K562 (cell line): ENCODE results near the gene PIEZO2. TPM values are rescaled to one million over a fixed set of nuclear protein-coding genes. Genes with fewer than 3 reads are reported as not detected.

ENCODE experiments used
- ATAC-seq: fragments of 200-7000 bp; cut with Tn5 transposase; 3 replicates; pipeline ENCODE4 v1.9.1; 2020; ENCODE audit warnings: moderate library complexity
- BruUV-seq: library from RNA; stranded (reverse); fragments of 400-500 nt; replicated peaks from 2 replicates; lab custom pipeline; 2021; lab: Mats Ljungman, UMichigan
- CTCF ChIA-PET: fragments of 300-600 bp; formaldehyde crosslinking; extraction: SDS; loops from one replicate; lab custom pipeline; 2021; ENCODE audit warnings: low intra/inter-chr PET ratio; lab: Yijun Ruan, JAX
- POLR2A ChIA-PET: fragments of 300-600, 350-650 bp; sonication (Branson Sonifier 250); formaldehyde crosslinking; extraction: SDS; loops from one replicate; lab custom pipeline; 2021; ENCODE audit warnings: antibody characterized with exemption, inconsistent platforms; lab: Yijun Ruan, JAX
- DNase-seq, 4 experiments: peaks; one replicate each; pipeline versions ENCODE4 v3.0.0 to v3.0.0-alpha.2; 2011 to 2018; ENCODE audit warnings: low spot score in 3 of 4, mixed read lengths in 3 of 4; ENCODE audit errors: extremely low read depth in 1 of 4
- FAIRE-seq: peaks from 2 replicates; lab custom pipeline; 2011; peaks lifted over from hg19 to GRCh38; lab: Jason Lieb, UNC
- H2AFZ ChIP-seq: 2 replicates; pipeline ENCODE4 v1.6.0; 2011; ENCODE audit warnings: low read depth, low read length, control low read depth, inconsistent platforms
- H3K27ac ChIP-seq: fragments of 200-600 bp; 3 replicates; pipeline ENCODE4 v1.8.0; 2011; ENCODE audit warnings: low read depth, mild to moderate bottlenecking, control low read depth, inconsistent platforms, low read length, moderate library complexity, mixed read lengths; ENCODE audit errors: extremely low read depth
- H3K27me3 ChIP-seq, 2 experiments: fragments of 300-600 bp in 1 of 2; 2 replicates in 1 of 2; 3 replicates in 1 of 2; pipeline versions ENCODE4 v1.6.0 to v1.8.0; 2011; ENCODE audit warnings: inconsistent platforms in 2 of 2, low read length in 2 of 2, mild to moderate bottlenecking in 1 of 2, mixed read lengths in 1 of 2, moderate library complexity in 1 of 2; ENCODE audit not compliant: control insufficient read depth in 2 of 2, insufficient read depth in 2 of 2
- H3K36me3 ChIP-seq: fragments of 300-600 bp; 3 replicates; pipeline ENCODE4 v1.8.0; 2011; ENCODE audit warnings: mild to moderate bottlenecking, low read length, inconsistent platforms; ENCODE audit not compliant: control insufficient read depth, insufficient read depth
- H3K4me1 ChIP-seq, 2 experiments: fragments of 200-600 bp in 1 of 2; replicated peaks in 1 of 2; 2 replicates in 1 of 2; 3 replicates in 1 of 2; pipeline versions ENCODE4 v1.5.1 to v1.8.0; 2011; ENCODE audit warnings: inconsistent platforms in 2 of 2, low read length in 2 of 2, mild to moderate bottlenecking in 1 of 2, mixed read lengths in 1 of 2, moderate library complexity in 1 of 2; ENCODE audit not compliant: control insufficient read depth in 2 of 2, insufficient read depth in 2 of 2
- H3K4me2 ChIP-seq: 2 replicates; pipeline ENCODE4 v1.6.1; 2011; ENCODE audit warnings: low read length, control low read depth, inconsistent platforms, mixed read lengths; ENCODE audit not compliant: insufficient read depth
- H3K4me3 ChIP-seq: fragments of 200-600 bp; sonication (generic), shearing (Covaris generic); 2 replicates; pipeline ENCODE4 v1.5.1; 2016; ENCODE audit warnings: control low read depth, inconsistent platforms
- H3K79me2 ChIP-seq: fragments of 200-600 bp; 3 replicates; pipeline ENCODE4 v1.8.0; 2011; ENCODE audit warnings: low read length, inconsistent platforms; ENCODE audit not compliant: control insufficient read depth, insufficient read depth
- H3K9ac ChIP-seq, 2 experiments: 2 replicates each; pipeline versions ENCODE4 v1.6.0 to v1.6.1; 2011; ENCODE audit warnings: low read depth in 2 of 2, low read length in 2 of 2, control low read depth in 1 of 2, inconsistent platforms in 1 of 2, mild to moderate bottlenecking in 1 of 2, mixed read lengths in 1 of 2; ENCODE audit not compliant: insufficient read depth in 1 of 2
- H3K9me1 ChIP-seq: one replicate; pipeline ENCODE4 v1.6.0; 2011; ENCODE audit warnings: inconsistent platforms, mild to moderate bottlenecking, low read length, moderate library complexity; ENCODE audit not compliant: control insufficient read depth, insufficient read depth
- H3K9me3 ChIP-seq: replicated peaks from 2 replicates; pipeline ENCODE4 v1.5.1; 2011; ENCODE audit warnings: low read depth, low read length, inconsistent platforms; ENCODE audit not compliant: control insufficient read depth, insufficient read depth
- H4K20me1 ChIP-seq: replicated peaks from 2 replicates; pipeline ENCODE4 v1.6.1; 2011; ENCODE audit warnings: low read length, inconsistent platforms, mixed read lengths; ENCODE audit not compliant: control insufficient read depth, insufficient read depth
- BRF1 ChIP-seq: IDR thresholded peaks from 3 replicates; pipeline ENCODE4 v1.6.1; 2011; ENCODE audit warnings: borderline replicate concordance, mild to moderate bottlenecking; ENCODE audit not compliant: insufficient read length; ENCODE audit errors: extremely low read depth
- CHCHD3 ChIP-seq: fragments of 250-450 bp; sonication (Bioruptor Pico); IDR thresholded peaks from 2 replicates; pipeline ENCODE4 v2.1.2; 2022; ENCODE audit warnings: mild to moderate bottlenecking
- CLOCK ChIP-seq: fragments of 250-450 bp; sonication (Bioruptor Pico); IDR thresholded peaks from 2 replicates; pipeline ENCODE4 v1.4.0; 2020; ENCODE audit warnings: mild to moderate bottlenecking, moderate library complexity, borderline replicate concordance
- CTBP1 ChIP-seq: fragments of 450-650 bp; IDR thresholded peaks from 2 replicates; pipeline ENCODE4 v1.6.1; 2016; ENCODE audit warnings: borderline replicate concordance
- E2F3 ChIP-seq: fragments of 250-450 bp; sonication (Bioruptor Pico); IDR thresholded peaks from 2 replicates; pipeline ENCODE4 v1.4.0; 2020; ENCODE audit warnings: mild to moderate bottlenecking
- GATA2 ChIP-seq: sonication (generic); formaldehyde crosslinking; IDR thresholded peaks from 2 replicates; pipeline ENCODE4 v1.4.0; 2020; ENCODE audit warnings: mild to moderate bottlenecking, missing genetic modification reagents
- HDAC2 ChIP-seq: fragments of 450-650 bp; IDR thresholded peaks from 2 replicates; pipeline ENCODE4 v1.6.1; 2016; ENCODE audit warnings: mild to moderate bottlenecking
- KLF13 ChIP-seq: fragments of 450-650 bp; IDR thresholded peaks from 2 replicates; pipeline ENCODE4 v1.6.1; 2016; ENCODE audit warnings: missing genetic modification characterization, low read depth, mild to moderate bottlenecking, missing compliant biosample characterization, moderate library complexity, borderline replicate concordance
- MIER1 ChIP-seq: fragments of 450-650 bp; IDR thresholded peaks from 2 replicates; pipeline ENCODE4 v1.6.1; 2016; ENCODE audit warnings: antibody characterized with exemption, mild to moderate bottlenecking, low read depth
- PML ChIP-seq: IDR thresholded peaks from 2 replicates; pipeline ENCODE4 v1.6.1; 2012; ENCODE audit warnings: low read length, inconsistent platforms
- TCFL5 ChIP-seq: fragments of 250-450 bp; sonication (Bioruptor Pico); conservative IDR thresholded peaks from 2 replicates; pipeline ENCODE4 v1.6.1; 2021; ENCODE audit warnings: mild to moderate bottlenecking, moderate library complexity, matching md5 sums
- TFAM ChIP-seq: fragments of 250-450 bp; sonication (Bioruptor Pico); conservative IDR thresholded peaks from 2 replicates; pipeline ENCODE4 v1.5.0; 2021; ENCODE audit warnings: mild to moderate bottlenecking, moderate library complexity
- U2AF1 ChIP-seq: fragments of 200-400 bp; formaldehyde crosslinking; optimal IDR thresholded peaks from 2 replicates; pipeline ENCODE3; 2017; ENCODE audit warnings: mild to moderate bottlenecking, low read depth, low read length, moderate library complexity
- XRCC5 ChIP-seq: fragments of 200-400 bp; formaldehyde crosslinking; IDR thresholded peaks from 2 replicates; pipeline ENCODE4 v1.6.1; 2017; ENCODE audit warnings: low read depth, mild to moderate bottlenecking, low read length
- ZNF165 ChIP-seq: fragments of 250-450 bp; sonication (Bioruptor Pico); IDR thresholded peaks from 2 replicates; pipeline ENCODE4 v1.4.0; 2020; ENCODE audit warnings: borderline replicate concordance
- WGBS: fragments of 100-300 bp; shearing (Covaris generic); methylation state at CpG from one replicate; pipeline ENCODE4 v1.1.6; 2016; ENCODE audit warnings: low coverage, mixed read lengths; ENCODE audit not compliant: insufficient coverage; ENCODE audit errors: missing lambda C conversion rate; 5-methylcytosine and 5-hydroxymethylcytosine counted together
- in situ Hi-C: fragments of 300-500 bp; cut with MboI; formaldehyde crosslinking; loops from 4 replicates; pipeline ENCODE4 v1.15.0; 2018; ENCODE audit warnings: inconsistent platforms, mixed read lengths
- intact Hi-C: fragments of 100-400 bp; cut with micrococcal nuclease; formaldehyde crosslinking; loops from 2 replicates; pipeline ENCODE4 v1.14.2; 2022
- polyA plus RNA-seq, 8 experiments: library from polyadenylated mRNA; depleted of rRNA in 4 of 8; stranded (reverse) in 5 of 8; unstranded in 3 of 8; fragments of >200 nt; fragmentation: Nextera tagmentation in 2 of 8; fragmentation: Illumina TruSeq in 1 of 8; extraction: Ambion mirVana in 2 of 8; extraction: Trizol in 1 of 8; gene quantifications; 2 replicates each; pipeline versions ENCODE4 v1.2.1 to v1.2.3, GENCODE V29; 2011 to 2014; ENCODE audit warnings: inconsistent platforms in 1 of 8, missing spikeins in 1 of 8
- total RNA-seq, 7 experiments: library from RNA; depleted of rRNA in 6 of 7; stranded (reverse); fragments of >200 nt in 6 of 7; fragmentation: Illumina TruSeq in 2 of 7; extraction: Trizol in 2 of 7; gene quantifications; 2 replicates each; pipeline versions ENCODE4 v1.2.1 to v1.2.3, GENCODE V29; 2011 to 2021; ENCODE audit warnings: low replicate concordance in 1 of 7
- TF ChIP-seq, protein P1 (sequence below), 2 experiments: fragments of 200-800 bp in 1 of 2; sonication (Bioruptor generic) in 1 of 2; sonication (generic) in 1 of 2; formaldehyde crosslinking in 1 of 2; IDR thresholded peaks in 1 of 2; conservative IDR thresholded peaks in 1 of 2; 2 replicates each; pipeline versions ENCODE4 v1.5.0 to v1.6.1; 2016 to 2020; ENCODE audit warnings: missing compliant biosample characterization in 1 of 2, missing genetic modification characterization in 1 of 2, missing genetic modification reagents in 1 of 2
- TF ChIP-seq, protein P2 (sequence below): fragments of 250-450 bp; sonication (Bioruptor Pico); IDR thresholded peaks from 2 replicates; pipeline ENCODE4 v1.8.0; 2021; ENCODE audit warnings: borderline replicate concordance, mild to moderate bottlenecking, moderate library complexity; ENCODE audit not compliant: poor library complexity, severe bottlenecking

PIEZO2 gene
- total and polyA plus RNA-seq, 9 of the 15 experiments (the other 6 are each of a cell fraction or from before 2014, with no cell fraction given): 0.54 to 4.1 (median 2.0) TPM

GRCh38 chr18:11150271-11150615 is 874 bp upstream of the PIEZO2 start:
- intact Hi-C loops (loop anchor here (5.0 kb wide), 1 partner anchor 363 kb away; no protein-coding TSS in a partner anchor), in situ Hi-C loops (no loop called here)
- Histone ChIP-seq H3K4me2 (no peak overlapping the region), H4K20me1 (peaks cover 4% of the 10 kb centered on the region; the same call in 1 of the 2 replicates), H3K9me3 (no peaks in the 10 kb centered on the region), H3K9me1 (no peaks in the 10 kb centered on the region), H3K27ac (no peak overlapping the region), H3K4me1 (peaks cover 0 to 4% of the 10 kb centered on the region in 2 experiments; a peak in 1 of 5 replicates), H3K36me3 (no peaks in the 10 kb centered on the region), H3K27me3 (peaks cover 5 to 42% of the 10 kb centered on the region in 2 experiments; a peak in 4 of 5 replicates), H3K4me3 (no peak overlapping the region), H3K9ac (no peak overlapping the region), H2AFZ (no peak overlapping the region), H3K79me2 (no peaks in the 10 kb centered on the region)
- DNase-seq (no peak), ATAC-seq (no peak), FAIRE-seq (no peak)
- 2% methylated on average over 5 of the region's 5 CpGs for WGBS
- POLR2A ChIA-PET: no interaction called here
- CTCF ChIA-PET: no interaction called here
- no TSS peak for BruUV-seq
- TF ChIP-seq CHCHD3 (CRISPR knock-in tag): no peak
- TF ChIP-seq BRF1: no peak
- TF ChIP-seq MIER1: no peak
- TF ChIP-seq TCFL5 (CRISPR knock-in tag): no peak
- TF ChIP-seq TFAM (CRISPR knock-in tag): no peak
- TF ChIP-seq, protein P1, sequence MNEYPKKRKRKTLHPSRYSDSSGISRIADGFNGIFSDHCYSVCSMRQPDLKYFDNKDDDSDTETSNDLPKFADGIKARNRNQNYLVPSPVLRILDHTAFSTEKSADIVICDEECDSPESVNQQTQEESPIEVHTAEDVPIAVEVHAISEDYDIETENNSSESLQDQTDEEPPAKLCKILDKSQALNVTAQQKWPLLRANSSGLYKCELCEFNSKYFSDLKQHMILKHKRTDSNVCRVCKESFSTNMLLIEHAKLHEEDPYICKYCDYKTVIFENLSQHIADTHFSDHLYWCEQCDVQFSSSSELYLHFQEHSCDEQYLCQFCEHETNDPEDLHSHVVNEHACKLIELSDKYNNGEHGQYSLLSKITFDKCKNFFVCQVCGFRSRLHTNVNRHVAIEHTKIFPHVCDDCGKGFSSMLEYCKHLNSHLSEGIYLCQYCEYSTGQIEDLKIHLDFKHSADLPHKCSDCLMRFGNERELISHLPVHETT (CRISPR knock-in tag; conservative IDR thresholded peaks at IDR 0.05 in 1 of 2, IDR thresholded peaks at IDR 0.05 in 1 of 2): no peak
- no peak for TF ChIP-seq U2AF1
- TF ChIP-seq KLF13 (tag): no peak
- TF ChIP-seq, protein P2, sequence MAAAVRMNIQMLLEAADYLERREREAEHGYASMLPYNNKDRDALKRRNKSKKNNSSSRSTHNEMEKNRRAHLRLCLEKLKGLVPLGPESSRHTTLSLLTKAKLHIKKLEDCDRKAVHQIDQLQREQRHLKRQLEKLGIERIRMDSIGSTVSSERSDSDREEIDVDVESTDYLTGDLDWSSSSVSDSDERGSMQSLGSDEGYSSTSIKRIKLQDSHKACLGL (CRISPR knock-in tag): no peak
- TF ChIP-seq XRCC5: no peak
- no peak for TF ChIP-seq ZNF165 (CRISPR knock-in tag)
- no peak for TF ChIP-seq CTBP1
- no peak for TF ChIP-seq CLOCK (CRISPR knock-in tag)
- no peak for TF ChIP-seq E2F3 (CRISPR knock-in tag)
- TF ChIP-seq PML: no peak
- no peak for TF ChIP-seq HDAC2
- TF ChIP-seq GATA2 (CRISPR knock-in tag): no peak
